Measurements from ENCODE around the gene CHMP4A. TPM values are rescaled to one million over a fixed set of nuclear protein-coding genes. Genes with fewer than 3 reads are reported as not detected.
A peak's percentile ranks its signal among the peaks of the same experiment; 100 is the strongest.

Gene CHMP4A
- total and polyA plus RNA-seq, 9 of the 15 experiments (the other 6 are each of a cell fraction or from before 2014, with no cell fraction given) = 28.8 to 104 (median 52.7) TPM

DNA sequence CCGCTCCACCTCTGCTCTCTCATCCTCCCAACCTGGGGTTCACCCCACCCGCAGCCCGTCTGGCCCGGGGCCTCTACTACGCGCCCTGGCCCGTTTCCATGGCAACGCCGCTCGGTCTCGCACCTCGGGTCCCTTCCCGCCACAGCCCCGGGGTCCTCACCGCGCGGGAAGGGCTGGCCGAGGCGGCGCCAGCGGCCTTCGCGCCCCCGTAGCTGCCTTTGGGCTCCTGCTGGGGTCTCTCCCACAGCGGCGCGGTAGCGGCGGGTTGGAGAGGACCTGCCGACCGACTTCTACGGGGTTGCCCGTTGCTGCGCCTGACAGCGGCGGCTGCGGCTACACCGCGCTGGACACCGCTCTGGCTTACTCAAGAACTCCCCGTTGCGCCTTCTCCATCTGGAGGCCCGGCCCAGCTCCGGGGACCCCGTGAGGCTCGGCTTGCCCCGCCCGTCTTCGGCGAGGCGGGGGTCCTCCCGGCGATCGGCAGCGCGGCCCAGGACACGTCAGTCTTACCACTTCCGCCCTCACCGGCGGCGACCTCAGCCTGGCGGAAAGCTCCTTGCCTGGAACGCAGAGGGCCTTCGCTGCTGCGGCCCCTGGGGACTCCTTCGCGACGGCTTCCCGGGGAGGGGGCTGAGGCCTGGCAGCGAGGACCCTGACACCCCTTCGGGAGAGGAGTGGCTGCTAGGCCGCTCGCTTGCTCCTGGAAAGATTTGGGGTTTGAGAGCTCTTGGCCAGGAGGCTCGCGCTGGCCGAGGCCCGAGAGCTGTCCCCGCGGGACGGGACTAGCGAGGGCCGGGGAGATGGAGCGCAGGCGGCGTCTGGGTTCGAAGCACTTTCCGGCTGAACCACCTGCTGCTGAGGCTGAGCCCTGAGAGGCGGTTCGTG lies 17.9 kb downstream of the CHMP4A start, which contains the start of gene TM9SF1 (continued):
- TF ChIP-seq, protein P1, sequence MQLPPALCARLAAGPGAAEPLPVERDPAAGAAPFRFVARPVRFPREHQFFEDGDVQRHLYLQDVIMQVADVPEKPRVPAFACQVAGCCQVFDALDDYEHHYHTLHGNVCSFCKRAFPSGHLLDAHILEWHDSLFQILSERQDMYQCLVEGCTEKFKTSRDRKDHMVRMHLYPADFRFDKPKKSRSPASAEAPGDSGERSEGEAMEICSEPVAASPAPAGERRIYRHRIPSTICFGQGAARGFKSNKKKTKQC (CRISPR knock-in tag; IDR thresholded peaks at IDR 0.05) = no peak; the same call in 1 of the 2 replicates
- TF ChIP-seq RBM34 (IDR thresholded peaks at IDR 0.05; ENCODE audit: borderline replicate concordance, insufficient read depth, low read length) (no peak), NELFE (IDR thresholded peaks at IDR 0.05; ENCODE audit: insufficient read depth, insufficient read length) (no peak), CHD4 (IDR thresholded peaks at IDR 0.05; ENCODE audit: insufficient read depth, insufficient replicate concordance, low read depth, low read length, poor library complexity, severe bottlenecking) (no peak), EWSR1 (IDR thresholded peaks at IDR 0.05; ENCODE audit: borderline replicate concordance, low read depth, partially characterized antibody) (no peak), RBM25 (IDR thresholded peaks at IDR 0.05; ENCODE audit: low read depth, low read length, severe bottlenecking) (no peak), ZNF197 (CRISPR knock-in tag; IDR thresholded peaks at IDR 0.05; ENCODE audit: low read depth) (no peak), NCOR1 (IDR thresholded peaks at IDR 0.05) (no peak), ARID1B (IDR thresholded peaks at IDR 0.05) (no peak), HNRNPUL1 (IDR thresholded peaks at IDR 0.05; ENCODE audit: low read length) (no peak), BRF1 (IDR thresholded peaks at IDR 0.05; ENCODE audit: borderline replicate concordance, extremely low read depth, insufficient read length) (no peak), ZNF699 (CRISPR knock-in tag; IDR thresholded peaks at IDR 0.05; ENCODE audit: insufficient replicate concordance) (no peak), TRIM24 (IDR thresholded peaks at IDR 0.05) (no peak), WHSC1 (IDR thresholded peaks at IDR 0.05; ENCODE audit: low read length) (no peak), NRF1 (conservative IDR thresholded peaks at IDR 0.05 in 1 of 2, IDR thresholded peaks at IDR 0.05 in 1 of 2) (peak; percentile 39 to 49; a peak in 2 of 4 replicates)
- TF ChIP-seq, protein P2, sequence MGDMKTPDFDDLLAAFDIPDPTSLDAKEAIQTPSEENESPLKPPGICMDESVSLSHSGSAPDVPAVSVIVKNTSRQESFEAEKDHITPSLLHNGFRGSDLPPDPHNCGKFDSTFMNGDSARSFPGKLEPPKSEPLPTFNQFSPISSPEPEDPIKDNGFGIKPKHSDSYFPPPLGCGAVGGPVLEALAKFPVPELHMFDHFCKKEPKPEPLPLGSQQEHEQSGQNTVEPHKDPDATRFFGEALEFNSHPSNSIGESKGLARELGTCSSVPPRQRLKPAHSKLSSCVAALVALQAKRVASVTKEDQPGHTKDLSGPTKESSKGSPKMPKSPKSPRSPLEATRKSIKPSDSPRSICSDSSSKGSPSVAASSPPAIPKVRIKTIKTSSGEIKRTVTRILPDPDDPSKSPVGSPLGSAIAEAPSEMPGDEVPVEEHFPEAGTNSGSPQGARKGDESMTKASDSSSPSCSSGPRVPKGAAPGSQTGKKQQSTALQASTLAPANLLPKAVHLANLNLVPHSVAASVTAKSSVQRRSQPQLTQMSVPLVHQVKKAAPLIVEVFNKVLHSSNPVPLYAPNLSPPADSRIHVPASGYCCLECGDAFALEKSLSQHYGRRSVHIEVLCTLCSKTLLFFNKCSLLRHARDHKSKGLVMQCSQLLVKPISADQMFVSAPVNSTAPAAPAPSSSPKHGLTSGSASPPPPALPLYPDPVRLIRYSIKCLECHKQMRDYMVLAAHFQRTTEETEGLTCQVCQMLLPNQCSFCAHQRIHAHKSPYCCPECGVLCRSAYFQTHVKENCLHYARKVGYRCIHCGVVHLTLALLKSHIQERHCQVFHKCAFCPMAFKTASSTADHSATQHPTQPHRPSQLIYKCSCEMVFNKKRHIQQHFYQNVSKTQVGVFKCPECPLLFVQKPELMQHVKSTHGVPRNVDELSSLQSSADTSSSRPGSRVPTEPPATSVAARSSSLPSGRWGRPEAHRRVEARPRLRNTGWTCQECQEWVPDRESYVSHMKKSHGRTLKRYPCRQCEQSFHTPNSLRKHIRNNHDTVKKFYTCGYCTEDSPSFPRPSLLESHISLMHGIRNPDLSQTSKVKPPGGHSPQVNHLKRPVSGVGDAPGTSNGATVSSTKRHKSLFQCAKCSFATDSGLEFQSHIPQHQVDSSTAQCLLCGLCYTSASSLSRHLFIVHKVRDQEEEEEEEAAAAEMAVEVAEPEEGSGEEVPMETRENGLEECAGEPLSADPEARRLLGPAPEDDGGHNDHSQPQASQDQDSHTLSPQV (IDR thresholded peaks at IDR 0.05) = no peak
- TF ChIP-seq, protein P3, sequence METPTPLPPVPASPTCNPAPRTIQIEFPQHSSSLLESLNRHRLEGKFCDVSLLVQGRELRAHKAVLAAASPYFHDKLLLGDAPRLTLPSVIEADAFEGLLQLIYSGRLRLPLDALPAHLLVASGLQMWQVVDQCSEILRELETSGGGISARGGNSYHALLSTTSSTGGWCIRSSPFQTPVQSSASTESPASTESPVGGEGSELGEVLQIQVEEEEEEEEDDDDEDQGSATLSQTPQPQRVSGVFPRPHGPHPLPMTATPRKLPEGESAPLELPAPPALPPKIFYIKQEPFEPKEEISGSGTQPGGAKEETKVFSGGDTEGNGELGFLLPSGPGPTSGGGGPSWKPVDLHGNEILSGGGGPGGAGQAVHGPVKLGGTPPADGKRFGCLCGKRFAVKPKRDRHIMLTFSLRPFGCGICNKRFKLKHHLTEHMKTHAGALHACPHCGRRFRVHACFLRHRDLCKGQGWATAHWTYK (CRISPR knock-in tag; IDR thresholded peaks at IDR 0.05) = peak; percentile 72
- TF ChIP-seq, protein P4, sequence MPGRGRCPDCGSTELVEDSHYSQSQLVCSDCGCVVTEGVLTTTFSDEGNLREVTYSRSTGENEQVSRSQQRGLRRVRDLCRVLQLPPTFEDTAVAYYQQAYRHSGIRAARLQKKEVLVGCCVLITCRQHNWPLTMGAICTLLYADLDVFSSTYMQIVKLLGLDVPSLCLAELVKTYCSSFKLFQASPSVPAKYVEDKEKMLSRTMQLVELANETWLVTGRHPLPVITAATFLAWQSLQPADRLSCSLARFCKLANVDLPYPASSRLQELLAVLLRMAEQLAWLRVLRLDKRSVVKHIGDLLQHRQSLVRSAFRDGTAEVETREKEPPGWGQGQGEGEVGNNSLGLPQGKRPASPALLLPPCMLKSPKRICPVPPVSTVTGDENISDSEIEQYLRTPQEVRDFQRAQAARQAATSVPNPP (IDR thresholded peaks at IDR 0.05; ENCODE audit: borderline replicate concordance, insufficient read depth, insufficient read length) = no peak

Data from K562 (cell line).